CD4-positive, CD25-positive, alpha-beta regulatory T cell (primary cell): ENCODE data around the gene UHRF2. TPM values are rescaled to one million over a fixed set of nuclear protein-coding genes. Genes with fewer than 3 reads are reported as not detected.

ENCODE experiments used
- ATAC-seq, 2 donors: fragments of 150-1000 bp; cut with Tn5 transposase; one replicate each; pipeline ENCODE4 v1.10.0; 2021; ENCODE audit warnings: low read depth in 2 of 2, moderate number of reproducible peaks in 2 of 2, moderate library complexity in 1 of 2
- DNase-seq, 3 donors: peaks; one replicate each; pipeline versions ENCODE4 v3.0.0 to v3.0.0-alpha.2; 2012 to 2022; ENCODE audit warnings: mixed read lengths in 1 of 3
- H3K27ac ChIP-seq: one replicate; pipeline ENCODE4 v1.7.0; 2013; ENCODE audit warnings: mild to moderate bottlenecking, low read length; ENCODE audit not compliant: insufficient read depth, poor library complexity, severe bottlenecking
- H3K27me3 ChIP-seq: one replicate; pipeline ENCODE4 v1.7.0; 2013; ENCODE audit warnings: low read length; ENCODE audit not compliant: control insufficient read depth, insufficient read depth
- H3K36me3 ChIP-seq: one replicate; pipeline ENCODE4 v1.7.0; 2013; ENCODE audit warnings: mild to moderate bottlenecking, low read length, moderate library complexity; ENCODE audit not compliant: control insufficient read depth, insufficient read depth
- H3K4me1 ChIP-seq: 2 replicates; pipeline ENCODE4 v1.7.0; 2013; ENCODE audit warnings: mild to moderate bottlenecking, low read length; ENCODE audit not compliant: insufficient read depth, control insufficient read depth, poor library complexity, severe bottlenecking
- H3K4me3 ChIP-seq: one replicate; pipeline ENCODE4 v1.7.0; 2013; ENCODE audit warnings: low read depth, mild to moderate bottlenecking, low read length, moderate library complexity
- H3K9me3 ChIP-seq, 2 experiments: 1 replicate in 1 of 2; 2 replicates in 1 of 2; pipeline ENCODE4 v1.7.0; 2013; ENCODE audit warnings: low read length in 2 of 2, mild to moderate bottlenecking in 1 of 2, moderate library complexity in 1 of 2; ENCODE audit not compliant: control insufficient read depth in 2 of 2
- H3K27ac Mint-ChIP-seq, 3 donors: one replicate each; pipeline ENCODE4 v1.8.0; 2020 to 2022; ENCODE audit warnings: mild to moderate bottlenecking in 3 of 3, mixed read lengths in 3 of 3, moderate library complexity in 2 of 3
- H3K27me3 Mint-ChIP-seq: one replicate; pipeline ENCODE4 v1.8.0; 2022; ENCODE audit warnings: mild to moderate bottlenecking, mixed read lengths
- H3K36me3 Mint-ChIP-seq: one replicate; pipeline ENCODE4 v1.8.0; 2020; ENCODE audit warnings: mixed read lengths
- H3K4me1 Mint-ChIP-seq, 4 donors: one replicate each; pipeline ENCODE4 v1.8.0; 2020 to 2022; ENCODE audit warnings: mixed read lengths in 4 of 4, mild to moderate bottlenecking in 1 of 4
- H3K4me3 Mint-ChIP-seq, 4 donors: one replicate each; pipeline ENCODE4 v1.8.0; 2020 to 2022; ENCODE audit warnings: mild to moderate bottlenecking in 4 of 4, mixed read lengths in 4 of 4, moderate library complexity in 3 of 4
- H3K9me3 Mint-ChIP-seq, 7 donors: one replicate each; pipeline ENCODE4 v1.8.0; 2020 to 2022; ENCODE audit warnings: mixed read lengths in 7 of 7, mild to moderate bottlenecking in 3 of 7, moderate library complexity in 2 of 7
- polyA plus RNA-seq, 4 donors: library from polyadenylated mRNA; unstranded; fragments of 300-500 nt; fragmentation: Illumina TruSeq; gene quantifications; one replicate each; pipeline ENCODE4 v1.2.3, GENCODE V29; 2021
- total RNA-seq: library from RNA; stranded (reverse); gene quantifications from one replicate; pipeline ENCODE4 v1.2.3, GENCODE V29; 2022

Gene UHRF2
- total and polyA plus RNA-seq, 5 donors from 2014 or later, result 19.9 to 222 (median 21.0) TPM

- H3K27ac Mint-ChIP-seq, result no peak overlapping the region
- H3K36me3 ChIP-seq, result peaks cover 74% of the 10 kb centered on the region
- peaks cover 0 to 2% (median 0%) of the 10 kb centered on the region in 7 donors for H3K9me3 Mint-ChIP-seq
- DNase-seq (no peak), ATAC-seq (no peak)
- H3K4me3 Mint-ChIP-seq, result no peak overlapping the region
- peaks cover 22% of the 10 kb centered on the region for H3K36me3 Mint-ChIP-seq
- no peaks in the 10 kb centered on the region for H3K9me3 ChIP-seq
- peaks cover 15 to 25% (median 20%) of the 10 kb centered on the region in 4 donors for H3K4me1 Mint-ChIP-seq
- no peak overlapping the region for H3K27ac ChIP-seq
- H3K27me3 Mint-ChIP-seq, result no peaks in the 10 kb centered on the region
- H3K4me3 ChIP-seq, result no peak overlapping the region
- H3K27me3 ChIP-seq, result no peaks in the 10 kb centered on the region
- no peaks in the 10 kb centered on the region for H3K4me1 ChIP-seq
Observed at GRCh38 chr9:6488395-6488794, 75.4 kb downstream of the UHRF2 start.

DNA sequence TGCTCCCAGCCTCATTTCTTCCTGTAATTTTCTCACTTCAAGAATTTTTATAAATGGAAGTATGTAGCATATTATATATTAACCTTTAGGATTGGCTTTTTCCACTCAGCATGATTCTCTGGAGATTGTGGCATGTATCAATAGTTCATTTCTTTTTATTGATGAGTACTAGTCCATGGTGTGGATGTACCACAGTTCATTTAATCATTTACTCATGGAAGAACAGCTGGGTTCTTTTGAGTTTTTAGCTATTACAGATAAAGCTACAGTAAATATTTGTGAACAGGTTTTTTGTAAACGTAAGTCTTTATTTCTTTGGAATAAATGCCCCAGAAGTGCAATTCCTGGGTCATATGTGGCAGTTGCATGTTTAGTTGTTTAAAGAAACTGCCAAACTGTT, 76.1 kb downstream of the UHRF2 start:
- Histone ChIP-seq H3K4me3 (no peak overlapping the region), H3K4me1 (no peaks in the 10 kb centered on the region), H3K36me3 (peaks cover 74% of the 10 kb centered on the region), H3K27ac (no peak overlapping the region), H3K27me3 (no peaks in the 10 kb centered on the region), H3K9me3 (no peaks in the 10 kb centered on the region)
- Mint-ChIP-seq H3K27me3 (no peaks in the 10 kb centered on the region), H3K9me3 (peaks cover 0 to 2% (median 0%) of the 10 kb centered on the region in 7 donors), H3K27ac (no peak overlapping the region), H3K4me3 (no peak overlapping the region), H3K36me3 (peaks cover 26% of the 10 kb centered on the region), H3K4me1 (peaks cover 17 to 25% (median 21%) of the 10 kb centered on the region in 4 donors)
- DNase-seq (no peak), ATAC-seq (no peak)

GRCh38 chr9:6490863-6491262, 77.9 kb downstream of the UHRF2 start:
- Histone ChIP-seq H3K27me3 (no peaks in the 10 kb centered on the region), H3K4me1 (no peaks in the 10 kb centered on the region), H3K9me3 (no peaks in the 10 kb centered on the region), H3K27ac (no peak overlapping the region), H3K36me3 (peaks cover 76% of the 10 kb centered on the region), H3K4me3 (no peak overlapping the region)
- ATAC-seq (no peak), DNase-seq (no peak)
- H3K4me3 Mint-ChIP-seq, result no peak overlapping the region
- H3K27ac Mint-ChIP-seq, result peak overlapping the region in 2 of 3 donors; percentile 52 to 55
- H3K9me3 Mint-ChIP-seq, result peaks cover 0 to 2% (median 0%) of the 10 kb centered on the region in 7 donors
- H3K36me3 Mint-ChIP-seq, result peaks cover 30% of the 10 kb centered on the region
- no peaks in the 10 kb centered on the region for H3K27me3 Mint-ChIP-seq
- H3K4me1 Mint-ChIP-seq, result peaks cover 19 to 29% (median 22%) of the 10 kb centered on the region in 4 donors

- no peaks in the 10 kb centered on the region for H3K27me3 Mint-ChIP-seq
- Histone ChIP-seq H3K27ac (no peak overlapping the region), H3K36me3 (peaks cover 74% of the 10 kb centered on the region), H3K4me1 (no peaks in the 10 kb centered on the region), H3K27me3 (no peaks in the 10 kb centered on the region), H3K9me3 (no peaks in the 10 kb centered on the region), H3K4me3 (no peak overlapping the region)
- H3K4me3 Mint-ChIP-seq, result no peak overlapping the region
- peaks cover 0 to 2% (median 0%) of the 10 kb centered on the region in 7 donors for H3K9me3 Mint-ChIP-seq
- DNase-seq (no peak), ATAC-seq (no peak)
- H3K36me3 Mint-ChIP-seq, result peaks cover 42% of the 10 kb centered on the region
- peaks cover 16 to 26% (median 20%) of the 10 kb centered on the region in 4 donors for H3K4me1 Mint-ChIP-seq
- H3K27ac Mint-ChIP-seq, result peak overlapping the region in 1 of 3 donors; percentile 60
Observed at GRCh38 chr9:6495466-6495865, 82.5 kb downstream of the UHRF2 start.

- Histone ChIP-seq H3K27ac (no peak overlapping the region), H3K4me3 (no peak overlapping the region), H3K27me3 (no peaks in the 10 kb centered on the region), H3K4me1 (no peaks in the 10 kb centered on the region), H3K9me3 (no peaks in the 10 kb centered on the region), H3K36me3 (peaks cover 90% of the 10 kb centered on the region)
- ATAC-seq (no peak), DNase-seq (no peak)
- Mint-ChIP-seq H3K4me1 (peaks cover 6 to 11% (median 9%) of the 10 kb centered on the region in 4 donors), H3K9me3 (no peaks in the 10 kb centered on the region), H3K27ac (peak overlapping the region in 1 of 3 donors; percentile 23), H3K4me3 (no peak overlapping the region), H3K27me3 (no peaks in the 10 kb centered on the region), H3K36me3 (peaks cover 56% of the 10 kb centered on the region)
Observed at GRCh38 chr9:6498982-6499381, 86.0 kb downstream of the UHRF2 start.

DNA sequence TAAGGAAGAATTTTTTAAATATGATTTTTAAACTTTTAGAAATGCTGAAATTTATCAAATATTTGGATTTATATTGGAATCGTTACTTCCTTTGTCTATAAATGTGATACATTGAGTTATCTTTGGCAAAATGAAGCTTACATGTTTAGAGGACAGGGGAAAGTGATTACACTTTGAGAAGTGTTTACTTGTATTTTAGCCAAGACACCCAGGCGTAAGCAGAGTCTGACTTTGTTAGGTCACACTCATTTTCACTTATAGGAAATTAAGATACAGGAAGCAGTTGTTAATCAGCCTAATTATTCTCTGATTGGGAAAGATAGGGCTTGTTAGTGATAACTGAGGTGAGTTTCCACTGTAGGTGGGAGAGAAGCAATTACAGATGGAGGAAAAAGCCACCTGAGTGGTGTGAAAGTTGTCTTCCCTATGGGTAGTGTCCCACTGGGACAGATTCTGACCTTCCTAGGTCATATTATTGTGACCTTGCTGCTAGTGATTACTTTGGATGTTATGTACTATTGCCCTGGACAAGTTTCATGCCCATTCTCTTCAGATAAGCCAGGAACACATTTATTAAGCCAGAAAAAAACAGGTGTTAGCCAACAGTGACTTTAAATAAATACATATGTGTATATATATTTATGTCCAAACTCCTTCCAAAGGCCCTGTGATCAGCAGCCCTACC, 88.7 kb downstream of the UHRF2 start:
- Histone ChIP-seq H3K27me3 (no peaks in the 10 kb centered on the region), H3K4me1 (no peaks in the 10 kb centered on the region), H3K9me3 (no peaks in the 10 kb centered on the region), H3K36me3 (peaks cover 92% of the 10 kb centered on the region), H3K4me3 (no peak overlapping the region), H3K27ac (no peak overlapping the region)
- Mint-ChIP-seq H3K27ac (peak overlapping the region in 2 of 3 donors; percentile 1 to 7), H3K4me1 (peaks cover 4 to 10% (median 5%) of the 10 kb centered on the region in 4 donors), H3K27me3 (no peaks in the 10 kb centered on the region), H3K4me3 (no peak overlapping the region), H3K9me3 (no peaks in the 10 kb centered on the region), H3K36me3 (peaks cover 67% of the 10 kb centered on the region)
- ATAC-seq (no peak), DNase-seq (no peak)

- Mint-ChIP-seq H3K27ac (peak overlapping the region in 1 of 3 donors; percentile 7), H3K36me3 (peaks cover 66% of the 10 kb centered on the region), H3K27me3 (no peaks in the 10 kb centered on the region), H3K4me1 (peaks cover 4 to 6% (median 4%) of the 10 kb centered on the region in 4 donors), H3K9me3 (no peaks in the 10 kb centered on the region), H3K4me3 (no peak overlapping the region)
- H3K36me3 ChIP-seq, result peaks cover 87% of the 10 kb centered on the region
- H3K4me3 ChIP-seq, result no peak overlapping the region
- DNase-seq (no peak), ATAC-seq (no peak)
- H3K4me1 ChIP-seq, result no peaks in the 10 kb centered on the region
- no peaks in the 10 kb centered on the region for H3K9me3 ChIP-seq
- no peak overlapping the region for H3K27ac ChIP-seq
- H3K27me3 ChIP-seq, result no peaks in the 10 kb centered on the region
Observed at GRCh38 chr9:6502399-6502798, 89.4 kb downstream of the UHRF2 start.

DNA sequence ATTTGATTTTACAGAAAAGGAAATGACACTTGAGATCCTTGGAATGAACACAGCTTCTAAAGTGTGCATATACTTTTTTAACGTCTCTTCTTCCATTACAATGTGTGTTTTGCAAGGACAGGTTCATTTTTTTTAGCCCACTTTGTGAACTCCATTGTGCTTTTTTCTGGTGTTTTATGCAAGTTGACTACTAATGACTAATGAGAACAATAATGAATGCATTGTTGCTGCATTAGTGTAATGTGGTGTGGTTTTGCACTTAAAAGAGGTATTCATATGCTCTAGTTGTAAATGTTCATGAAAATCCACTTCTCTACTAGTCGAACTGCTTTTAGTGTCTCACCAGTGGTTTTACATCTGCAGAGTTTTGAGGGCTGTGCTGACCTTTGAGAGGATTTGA, 93.6 kb downstream of the UHRF2 start:
- Mint-ChIP-seq H3K36me3 (peaks cover 63% of the 10 kb centered on the region), H3K27me3 (no peaks in the 10 kb centered on the region), H3K27ac (no peak overlapping the region), H3K4me3 (no peak overlapping the region), H3K9me3 (no peaks in the 10 kb centered on the region), H3K4me1 (peaks cover 0 to 6% (median 3%) of the 10 kb centered on the region in 4 donors)
- no peak for ATAC-seq
- Histone ChIP-seq H3K36me3 (peaks cover 59% of the 10 kb centered on the region), H3K4me3 (no peak overlapping the region), H3K27ac (no peak overlapping the region), H3K27me3 (no peaks in the 10 kb centered on the region), H3K9me3 (no peaks in the 10 kb centered on the region), H3K4me1 (no peaks in the 10 kb centered on the region)
- no peak for DNase-seq
